Stomach smooth muscle (tissue), 2 donors: ENCODE measurements around the gene ZFHX3.

Experiments used
- H3K27ac ChIP-seq: one replicate; pipeline ENCODE4 v1.7.0; 2013; ENCODE audit warnings: mild to moderate bottlenecking, low read length, inconsistent platforms
- H3K27me3 ChIP-seq, 2 donors: one replicate each; pipeline ENCODE4 v1.7.0; 2013; ENCODE audit warnings: low read length in 2 of 2; ENCODE audit not compliant: insufficient read depth in 2 of 2, control insufficient read depth in 1 of 2
- H3K36me3 ChIP-seq, 2 donors: one replicate each; pipeline ENCODE4 v1.7.0; 2013; ENCODE audit warnings: low read length in 2 of 2; ENCODE audit not compliant: control insufficient read depth in 2 of 2, insufficient read depth in 2 of 2
- H3K4me1 ChIP-seq: one replicate; pipeline ENCODE4 v1.7.0; 2013; ENCODE audit warnings: low read length; ENCODE audit not compliant: control insufficient read depth, insufficient read depth
- H3K4me3 ChIP-seq, 2 donors: one replicate each; pipeline ENCODE4 v1.7.0; 2013; ENCODE audit warnings: low read length in 2 of 2
- H3K9ac ChIP-seq, 2 donors: one replicate each; pipeline ENCODE4 v1.7.0; 2013; ENCODE audit warnings: low read length in 2 of 2, mild to moderate bottlenecking in 1 of 2
- H3K9me3 ChIP-seq, 2 donors: one replicate each; pipeline ENCODE4 v1.7.0; 2013; ENCODE audit warnings: low read length in 2 of 2; ENCODE audit not compliant: control insufficient read depth in 2 of 2
- donor health status: healthy.
- donor health status: Pancreatic carcinoma.

The ZFHX3 gene

GRCh38 chr16:72819345-72819744 lies 228.6 kb downstream of the ZFHX3 start:
- H3K4me1 ChIP-seq: peaks cover 29% of the 10 kb centered on the region
- no peak overlapping the region for H3K9ac ChIP-seq
- no peaks in the 10 kb centered on the region for H3K9me3 ChIP-seq
- peaks cover 0 to 2% of the 10 kb centered on the region in 2 donors for H3K36me3 ChIP-seq
- H3K4me3 ChIP-seq: no peak overlapping the region
- H3K27me3 ChIP-seq: no peaks in the 10 kb centered on the region
- no peak overlapping the region for H3K27ac ChIP-seq

- H3K36me3 ChIP-seq: peaks cover 0 to 2% of the 10 kb centered on the region in 2 donors
- no peak overlapping the region for H3K4me3 ChIP-seq
- H3K4me1 ChIP-seq: peaks cover 23% of the 10 kb centered on the region
- H3K27ac ChIP-seq: no peak overlapping the region
- H3K27me3 ChIP-seq: no peaks in the 10 kb centered on the region
- no peak overlapping the region for H3K9ac ChIP-seq
- no peaks in the 10 kb centered on the region for H3K9me3 ChIP-seq
Measured at GRCh38 chr16:72818236-72818845, 229.6 kb downstream of the ZFHX3 start.

- Histone ChIP-seq H3K4me1 (peaks cover 14% of the 10 kb centered on the region), H3K27ac (no peak overlapping the region), H3K9ac (no peak overlapping the region), H3K27me3 (no peaks in the 10 kb centered on the region), H3K9me3 (no peaks in the 10 kb centered on the region), H3K36me3 (peaks cover 7 to 8% of the 10 kb centered on the region in 2 donors), H3K4me3 (no peak overlapping the region)
Measured at GRCh38 chr16:72815348-72816318, 232.3 kb downstream of the ZFHX3 start.

- H3K27ac ChIP-seq: no peak overlapping the region
- no peak overlapping the region for H3K9ac ChIP-seq
- peaks cover 7 to 8% of the 10 kb centered on the region in 2 donors for H3K36me3 ChIP-seq
- no peaks in the 10 kb centered on the region for H3K27me3 ChIP-seq
- H3K4me3 ChIP-seq: no peak overlapping the region
- H3K4me1 ChIP-seq: peaks cover 6% of the 10 kb centered on the region
- H3K9me3 ChIP-seq: no peaks in the 10 kb centered on the region
Measured at GRCh38 chr16:72814226-72814625, 233.7 kb downstream of the ZFHX3 start.

GRCh38 chr16:72812672-72813071 lies 235.3 kb downstream of the ZFHX3 start:
- H3K4me3 ChIP-seq: no peak overlapping the region
- H3K36me3 ChIP-seq: peaks cover 9 to 12% of the 10 kb centered on the region in 2 donors
- no peak overlapping the region for H3K27ac ChIP-seq
- peaks cover 2% of the 10 kb centered on the region for H3K4me1 ChIP-seq
- no peaks in the 10 kb centered on the region for H3K27me3 ChIP-seq
- no peaks in the 10 kb centered on the region for H3K9me3 ChIP-seq
- H3K9ac ChIP-seq: no peak overlapping the region

GRCh38 chr16:72811876-72812275 lies 236.1 kb downstream of the ZFHX3 start:
- no peak overlapping the region for H3K27ac ChIP-seq
- H3K27me3 ChIP-seq: no peaks in the 10 kb centered on the region
- H3K4me1 ChIP-seq: no peaks in the 10 kb centered on the region
- H3K4me3 ChIP-seq: no peak overlapping the region
- peaks cover 11 to 16% of the 10 kb centered on the region in 2 donors for H3K36me3 ChIP-seq
- no peaks in the 10 kb centered on the region for H3K9me3 ChIP-seq
- no peak overlapping the region for H3K9ac ChIP-seq

- Histone ChIP-seq H3K4me3 (no peak overlapping the region), H3K9ac (no peak overlapping the region), H3K27ac (no peak overlapping the region), H3K27me3 (no peaks in the 10 kb centered on the region), H3K9me3 (no peaks in the 10 kb centered on the region), H3K4me1 (no peaks in the 10 kb centered on the region), H3K36me3 (peaks cover 11 to 16% of the 10 kb centered on the region in 2 donors)
Measured at GRCh38 chr16:72811188-72811720, 236.7 kb downstream of the ZFHX3 start.

- Histone ChIP-seq H3K9ac (no peak overlapping the region), H3K36me3 (peaks cover 13 to 16% of the 10 kb centered on the region in 2 donors)
Measured at GRCh38 chr16:72810480-72810879, 237.4 kb downstream of the ZFHX3 start.

GRCh38 chr16:72809446-72809845 lies 238.5 kb downstream of the ZFHX3 start:
- Histone ChIP-seq H3K9me3 (no peaks in the 10 kb centered on the region), H3K9ac (no peak overlapping the region)

More at GRCh38 chr16:72810480-72810879, 237.4 kb downstream of the ZFHX3 start:
- no peaks in the 10 kb centered on the region for H3K9me3 ChIP-seq
- H3K27me3 ChIP-seq: no peaks in the 10 kb centered on the region
- no peaks in the 10 kb centered on the region for H3K4me1 ChIP-seq
- H3K27ac ChIP-seq: no peak overlapping the region
- H3K4me3 ChIP-seq: no peak overlapping the region

GRCh38 chr16:72808754-72809153 lies 239.2 kb downstream of the ZFHX3 start:
- no peak overlapping the region for H3K9ac ChIP-seq
- no peak overlapping the region for H3K27ac ChIP-seq
- H3K4me3 ChIP-seq: no peak overlapping the region
- H3K4me1 ChIP-seq: no peaks in the 10 kb centered on the region
- no peaks in the 10 kb centered on the region for H3K27me3 ChIP-seq
- no peaks in the 10 kb centered on the region for H3K9me3 ChIP-seq
- H3K36me3 ChIP-seq: peaks cover 13 to 16% of the 10 kb centered on the region in 2 donors

More at GRCh38 chr16:72809446-72809845, 238.5 kb downstream of the ZFHX3 start:
- no peaks in the 10 kb centered on the region for H3K4me1 ChIP-seq
- H3K36me3 ChIP-seq: peaks cover 13 to 16% of the 10 kb centered on the region in 2 donors
- no peak overlapping the region for H3K4me3 ChIP-seq
- no peaks in the 10 kb centered on the region for H3K27me3 ChIP-seq
- H3K27ac ChIP-seq: no peak overlapping the region
